ENCODE measurements around the gene CCDC126. TPM values are rescaled to one million over a fixed set of nuclear protein-coding genes. Genes with fewer than 3 reads are reported as not detected.
"Not testable (repeated sequence)": the region's sequence is repeated elsewhere in the genome, so short reads cannot be mapped to it uniquely, and the experiment has no call there.

CCDC126 gene, protein sequence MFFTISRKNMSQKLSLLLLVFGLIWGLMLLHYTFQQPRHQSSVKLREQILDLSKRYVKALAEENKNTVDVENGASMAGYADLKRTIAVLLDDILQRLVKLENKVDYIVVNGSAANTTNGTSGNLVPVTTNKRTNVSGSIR
- 17.8 TPM for polyA plus RNA-seq (ENCODE audit: insufficient read length)
- long read RNA-seq, donor 1, partial matches to known transcripts, result 7 of 15 reads
- long read RNA-seq, donor 1, other reads (novel, unspliced or antisense), result 0 of 15 reads
- long read RNA-seq, donor 2, partial matches to known transcripts, result 0 of 5 reads
- long read RNA-seq, donor 2, other reads (novel, unspliced or antisense), result 0 of 5 reads
- long read RNA-seq, donor 3, partial matches to known transcripts, result 0 of 4 reads
- long read RNA-seq, donor 3, other reads (novel, unspliced or antisense), result 0 of 4 reads
- long read RNA-seq, donor 4, result 0 reads
- long read RNA-seq, donor 5, partial matches to known transcripts, result 6 of 11 reads
- long read RNA-seq, donor 5, other reads (novel, unspliced or antisense), result 0 of 11 reads
- long read RNA-seq, donor 6, partial matches to known transcripts, result 0 of 3 reads
- long read RNA-seq, donor 6, other reads (novel, unspliced or antisense), result 0 of 3 reads
- long read RNA-seq, donor 7, transcript CCDC126-201 (4 exons, 2,473 nt), result major isoform, 6 of 16 reads
- long read RNA-seq, donor 7, partial matches to known transcripts, result 6 of 16 reads
- long read RNA-seq, donor 7, other reads (novel, unspliced or antisense), result 0 of 16 reads
- long read RNA-seq, donor 8, partial matches to known transcripts, result 7 of 10 reads
- long read RNA-seq, donor 8, other reads (novel, unspliced or antisense), result 0 of 10 reads

DNA sequence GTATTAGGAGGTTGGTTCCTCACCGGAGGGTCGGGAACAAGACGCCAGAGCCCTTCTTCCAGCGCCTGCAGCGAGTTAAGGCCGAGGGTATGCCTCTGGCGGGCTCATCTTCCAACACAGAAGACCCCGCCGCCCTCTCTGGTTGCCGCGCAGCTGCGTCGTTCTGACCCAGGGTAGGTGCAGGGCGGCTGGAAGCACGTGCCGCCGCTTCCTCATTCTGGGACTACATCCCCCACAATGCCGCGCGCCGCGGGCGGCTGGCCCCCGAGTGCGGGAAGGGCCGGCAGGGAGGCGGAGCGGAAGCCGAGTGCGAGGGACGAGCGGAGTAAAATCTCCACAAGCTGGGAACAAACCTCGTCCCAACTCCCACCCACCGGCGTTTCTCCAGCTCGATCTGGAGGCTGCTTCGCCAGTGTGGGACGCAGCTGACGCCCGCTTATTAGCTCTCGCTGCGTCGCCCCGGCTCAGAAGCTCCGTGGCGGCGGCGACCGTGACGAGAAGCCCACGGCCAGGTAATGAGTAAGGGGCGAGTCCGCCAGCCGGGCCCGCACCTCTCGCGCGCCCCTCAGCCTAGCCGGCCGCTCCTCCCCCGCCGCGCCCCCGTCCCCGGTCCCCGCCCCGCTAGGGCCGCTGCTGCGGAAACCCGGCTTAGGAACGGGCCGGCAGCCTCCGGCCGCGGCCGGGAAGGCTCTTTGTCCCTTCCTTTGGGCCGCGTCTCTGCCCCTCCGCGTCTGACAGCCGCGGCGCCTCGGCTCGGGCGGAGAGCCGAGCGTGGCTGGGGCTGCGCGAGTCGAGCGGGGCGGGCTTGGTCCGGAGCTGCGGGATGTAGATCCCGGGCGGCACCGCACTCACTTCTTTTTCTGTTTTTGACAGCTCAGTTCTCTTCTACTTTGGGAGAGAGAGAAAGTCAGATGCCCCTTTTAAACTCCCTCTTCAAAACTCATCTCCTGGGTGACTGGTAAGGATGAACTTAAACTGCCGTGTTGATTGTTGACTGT is at the start of gene CCDC126:
TSS of gene CCDC126 (plus strand) at position 289 of the 998 bp plus-strand sequence. CDS start 13,934 bp downstream, outside the sequence.
- peak; percentile 93 for DNase-seq

DNA sequence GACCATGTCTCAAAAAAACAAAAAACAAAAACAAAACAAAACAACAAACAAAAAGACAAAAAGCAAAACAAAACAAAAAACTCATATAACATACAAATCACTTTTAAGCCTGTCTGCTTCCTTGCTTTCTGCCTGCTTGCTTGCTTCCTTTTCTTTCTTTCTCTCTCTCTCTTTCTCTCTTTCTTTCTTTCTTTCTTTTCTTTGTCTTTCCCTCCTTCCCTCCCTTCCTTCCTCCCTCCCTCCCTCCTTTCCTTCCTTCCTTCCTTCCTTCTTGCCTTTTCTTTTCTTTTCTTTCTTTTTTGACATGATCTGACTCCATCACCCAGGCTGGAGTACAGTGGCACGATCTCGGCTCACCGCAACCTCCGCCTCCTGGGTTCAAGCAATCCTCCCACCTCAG is 49.5 kb upstream of the CCDC126 start:
- no peak for DNase-seq

DNA sequence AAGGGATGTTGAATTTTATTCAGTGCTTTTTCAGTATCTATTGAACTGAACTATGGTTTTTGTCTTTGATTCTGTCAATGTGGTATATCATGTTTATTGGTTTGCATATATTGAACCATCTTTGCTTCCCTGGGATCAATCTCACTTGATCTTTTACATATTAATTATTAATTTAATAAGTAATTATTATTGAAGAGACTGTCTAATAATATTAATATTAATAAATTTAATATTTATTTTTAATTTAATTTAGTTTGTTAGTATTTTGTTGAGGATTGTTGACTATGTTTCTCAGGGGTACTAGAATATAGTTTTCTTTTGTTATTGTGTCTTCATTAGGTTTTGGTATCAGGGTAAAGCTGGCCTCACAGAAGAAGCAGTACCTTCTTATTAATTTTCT is 38.9 kb upstream of the CCDC126 start:
- DNase-seq, result no peak

DNA sequence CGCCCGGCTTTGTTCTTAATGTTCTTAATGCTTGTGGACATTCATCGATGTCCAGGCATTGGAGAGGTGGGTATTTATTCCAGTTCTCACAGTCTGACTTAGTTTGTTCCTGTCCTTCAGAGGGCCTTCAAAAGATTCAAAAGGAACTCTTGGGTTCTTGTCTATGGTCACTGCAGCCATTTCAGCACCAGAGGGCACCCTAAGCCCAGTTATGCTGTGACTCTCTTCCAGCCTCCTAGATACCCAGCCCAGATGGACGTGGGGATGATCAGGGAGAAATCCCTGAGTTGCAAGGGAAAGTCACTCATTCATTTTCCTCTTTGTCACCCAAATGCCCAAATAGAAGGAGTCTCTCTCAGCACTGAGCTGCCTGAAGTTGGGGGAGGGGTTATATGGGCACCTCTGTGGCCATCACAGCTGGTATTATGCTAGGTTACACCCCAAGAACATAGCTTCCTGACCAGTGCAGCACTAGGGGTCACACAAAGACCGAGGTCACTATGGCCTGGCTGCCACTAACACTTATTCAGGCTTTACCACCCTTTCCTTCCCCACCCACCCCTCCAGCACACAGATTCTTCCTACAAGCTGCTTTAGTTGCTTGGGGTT is 26.5 kb upstream of the CCDC126 start:
- DNase-seq, result peak; percentile 73

DNA sequence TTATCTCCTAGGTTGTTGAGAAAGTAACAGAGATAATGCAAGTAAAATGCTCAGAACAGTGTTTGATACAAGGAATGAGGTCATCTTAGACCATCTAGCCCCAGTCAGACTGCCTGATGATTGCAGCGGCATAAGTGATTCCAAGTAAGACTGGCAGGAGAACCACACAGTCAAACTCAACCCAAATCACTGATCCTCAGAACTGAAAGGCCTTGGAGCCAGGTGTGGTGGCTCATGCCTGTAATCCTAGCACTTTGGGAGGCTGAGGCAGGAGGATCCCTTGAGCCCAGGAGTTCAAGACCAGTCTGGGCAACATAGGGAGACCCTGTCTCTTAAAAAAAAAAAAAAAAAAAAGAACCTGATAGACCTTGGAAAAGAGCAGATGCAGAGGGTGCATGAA is 15.2 kb upstream of the CCDC126 start:
- DNase-seq, result not testable (repeated sequence)

DNA sequence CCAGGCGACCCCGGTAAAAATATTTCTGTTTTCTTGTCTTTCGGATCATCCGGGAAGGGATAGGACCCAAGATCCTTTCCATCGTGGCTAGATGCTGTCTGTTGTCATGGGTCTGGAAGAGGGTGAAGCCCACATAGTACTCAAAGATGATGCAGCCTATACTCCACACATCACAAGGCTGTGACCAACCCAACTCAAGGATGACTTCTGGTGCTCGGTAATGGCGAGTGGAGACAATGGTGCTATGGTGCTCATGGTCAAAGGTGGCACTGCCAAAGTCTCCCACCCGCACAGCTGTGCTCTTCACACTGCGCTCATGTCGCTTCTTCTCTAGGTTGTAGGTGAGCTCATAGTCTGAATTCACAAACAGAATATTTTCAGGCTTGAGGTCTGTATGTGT is 11.9 kb upstream of the CCDC126 start:
- DNase-seq, result not testable (repeated sequence)

DNA sequence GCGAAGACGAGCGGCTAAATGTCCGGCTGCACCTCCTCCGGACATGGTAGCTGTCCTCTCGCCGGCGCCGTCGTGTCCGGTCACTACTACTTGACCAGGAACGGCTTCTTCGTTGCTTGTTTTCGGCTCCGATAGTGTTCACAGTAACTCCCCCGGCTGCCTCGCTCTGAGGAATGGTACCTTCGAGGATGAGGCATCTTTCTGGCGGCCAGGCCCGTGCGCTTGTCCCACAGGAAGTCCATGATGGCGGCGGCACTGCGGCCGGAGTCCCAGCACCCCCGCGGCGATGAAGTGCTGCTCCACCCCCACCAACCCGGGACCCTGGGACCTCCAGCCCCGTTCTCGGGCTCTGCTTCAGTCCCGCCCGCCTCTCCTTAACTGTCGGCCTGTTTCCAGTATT is 11.0 kb upstream of the CCDC126 start:
- DNase-seq, result no peak

DNA sequence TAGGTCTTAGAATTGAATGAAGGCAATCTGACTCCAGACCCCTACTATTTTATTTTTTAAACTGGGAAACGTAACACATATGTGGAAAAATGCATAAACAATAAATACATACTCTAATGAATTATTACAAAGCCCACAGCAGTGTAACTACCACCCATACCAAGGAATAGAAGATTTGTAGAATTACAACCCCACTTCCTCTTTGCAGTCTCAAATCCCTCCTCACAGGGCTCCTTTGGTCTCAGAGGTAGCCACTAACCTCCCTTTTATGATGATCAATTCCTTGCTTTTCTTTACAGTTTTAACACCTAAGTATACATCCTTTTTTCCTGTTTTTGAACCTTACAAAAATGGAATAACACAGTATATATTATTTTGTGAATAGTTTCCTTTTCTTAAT is 6.7 kb upstream of the CCDC126 start:
- no peak for DNase-seq

DNA sequence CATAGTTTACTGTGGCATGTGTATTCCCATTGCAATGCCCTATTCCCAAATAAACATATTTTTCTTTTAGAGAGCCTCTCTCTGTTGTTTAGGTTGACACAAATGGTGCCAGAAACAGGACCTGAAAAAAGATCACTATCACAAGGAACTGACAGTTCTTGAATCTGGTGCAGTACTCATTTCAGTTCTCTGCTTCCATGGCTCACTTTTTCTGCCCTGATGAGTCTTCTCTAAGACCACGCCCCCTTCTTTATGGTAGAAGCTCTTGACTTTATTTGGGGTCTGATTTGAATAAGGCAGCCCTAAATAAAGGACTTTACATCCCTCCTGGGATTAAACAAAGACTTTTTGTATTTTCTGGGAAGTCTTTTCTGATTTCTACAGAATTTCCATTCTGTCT is 3.5 kb upstream of the CCDC126 start:
- DNase-seq, result no peak

DNA sequence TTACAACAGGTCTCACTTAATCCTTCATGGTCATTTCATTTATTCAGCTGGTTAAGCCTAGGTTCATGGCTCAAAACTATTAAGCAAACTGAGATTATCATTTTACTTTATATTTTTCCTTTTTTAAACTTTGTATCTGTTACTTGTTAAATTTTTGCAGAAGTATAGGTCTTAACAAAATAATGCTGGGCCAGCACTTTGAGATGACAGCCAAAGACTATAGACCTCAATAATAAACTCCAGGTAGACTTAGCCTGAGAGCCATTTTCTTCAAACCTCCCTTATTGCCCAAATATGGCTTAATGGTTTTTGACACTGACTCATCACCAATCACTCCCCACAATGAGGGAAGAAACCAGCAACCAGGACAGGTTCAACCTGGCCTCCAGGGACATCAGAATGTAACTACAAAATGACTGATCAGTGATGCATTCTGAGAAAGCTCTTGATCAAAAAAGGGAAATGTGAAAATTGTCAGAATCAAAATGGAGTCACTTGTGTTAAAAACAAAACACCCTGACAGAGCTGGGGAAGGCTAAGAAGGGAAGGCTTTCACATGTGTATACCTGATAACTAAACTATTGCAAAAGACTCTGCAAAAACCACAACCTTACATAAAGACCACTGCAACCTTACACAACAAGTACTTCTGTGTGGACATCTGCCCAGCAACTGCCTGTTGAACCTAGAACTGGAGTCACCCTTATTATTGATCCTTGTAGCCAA is 2.1 kb upstream of the CCDC126 start:
- DNase-seq, result no peak

DNA sequence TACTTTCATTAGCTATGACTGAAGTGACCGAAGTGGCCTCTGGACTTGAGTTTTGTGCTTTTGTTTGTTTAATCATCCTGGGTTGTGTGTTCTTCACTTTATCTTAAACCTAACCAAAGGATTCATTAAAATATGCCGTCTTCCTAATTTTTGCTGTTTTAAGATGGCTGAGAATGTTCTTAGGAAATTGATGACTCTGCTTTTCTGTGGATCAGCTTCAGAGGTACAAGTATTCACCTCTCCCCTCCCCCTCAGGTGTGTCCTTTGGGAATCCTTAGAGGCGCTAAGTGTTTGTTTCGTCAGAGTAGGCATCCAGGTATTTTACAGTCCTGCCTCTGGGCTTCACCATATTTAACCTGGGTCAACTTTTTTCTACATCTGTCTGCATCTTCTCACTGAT is 1.1 kb downstream of the CCDC126 start:
- no peak for DNase-seq

DNA sequence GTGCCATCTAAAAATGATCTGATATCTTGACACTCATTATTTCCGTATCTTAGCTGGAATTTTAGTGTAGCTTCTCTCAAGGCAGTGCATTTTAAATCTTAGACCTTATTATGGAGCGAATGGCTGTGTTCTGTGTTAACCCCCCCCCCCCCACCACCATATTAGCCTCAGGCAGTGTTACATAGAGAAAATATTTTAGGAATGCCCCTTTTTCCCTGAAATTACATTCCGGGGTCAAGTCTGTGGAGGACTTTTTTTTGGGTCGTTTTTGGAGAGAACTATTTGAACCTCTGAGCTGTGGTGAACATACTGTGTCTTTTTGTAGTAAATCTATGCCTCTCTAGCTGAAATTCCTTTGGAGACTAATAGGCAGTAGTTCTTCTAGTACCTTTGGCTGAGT is 3.1 kb downstream of the CCDC126 start:
- no peak for DNase-seq

DNA sequence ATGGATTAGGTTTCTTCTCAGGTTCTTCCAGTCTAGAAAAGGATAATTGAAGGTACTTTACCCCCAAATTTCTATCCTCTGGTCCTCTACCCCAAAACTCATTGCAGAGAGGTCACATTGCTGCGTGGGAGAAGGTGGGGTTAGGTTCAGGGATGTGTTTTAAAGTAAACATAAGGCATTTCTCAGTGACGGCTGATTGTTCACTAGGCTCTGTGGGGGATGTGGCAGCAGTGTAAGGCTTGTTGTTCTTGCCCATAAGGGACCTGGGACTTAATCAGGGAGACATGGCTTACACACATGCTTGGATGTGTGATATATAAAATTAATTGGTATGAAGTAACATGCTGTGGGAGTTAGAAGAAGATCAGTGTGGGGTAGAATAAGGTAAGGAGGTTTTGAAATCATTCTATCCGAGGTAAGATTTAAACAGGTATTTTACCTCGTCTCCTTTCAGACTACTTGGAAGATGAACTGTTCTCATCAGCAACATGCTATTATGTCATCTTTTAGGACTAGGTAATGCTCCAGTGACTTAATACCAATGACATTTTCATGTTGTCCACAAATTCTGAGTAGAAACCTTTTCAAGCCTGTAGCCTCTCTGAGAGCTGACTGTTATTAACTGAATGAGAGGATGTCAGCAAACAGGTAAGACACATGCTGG is 6.6 kb downstream of the CCDC126 start:
- no peak for DNase-seq

DNA sequence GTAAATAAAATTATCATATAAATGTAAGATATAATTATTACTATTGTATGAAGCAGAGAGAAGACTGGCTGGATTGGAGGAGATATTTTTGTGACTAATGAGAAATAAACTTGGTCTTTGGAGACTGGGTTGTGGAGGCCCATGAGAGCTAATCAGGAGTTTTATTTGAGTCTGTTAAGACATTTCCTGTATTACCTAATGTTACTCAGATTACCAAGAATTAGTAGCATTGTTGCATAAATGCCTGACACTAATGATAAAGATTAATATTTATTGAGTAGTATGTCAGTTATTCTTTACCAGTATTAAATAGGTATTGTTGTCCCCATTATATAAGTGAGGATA is 7.1 kb downstream of the CCDC126 start:
- no peak for DNase-seq

DNA sequence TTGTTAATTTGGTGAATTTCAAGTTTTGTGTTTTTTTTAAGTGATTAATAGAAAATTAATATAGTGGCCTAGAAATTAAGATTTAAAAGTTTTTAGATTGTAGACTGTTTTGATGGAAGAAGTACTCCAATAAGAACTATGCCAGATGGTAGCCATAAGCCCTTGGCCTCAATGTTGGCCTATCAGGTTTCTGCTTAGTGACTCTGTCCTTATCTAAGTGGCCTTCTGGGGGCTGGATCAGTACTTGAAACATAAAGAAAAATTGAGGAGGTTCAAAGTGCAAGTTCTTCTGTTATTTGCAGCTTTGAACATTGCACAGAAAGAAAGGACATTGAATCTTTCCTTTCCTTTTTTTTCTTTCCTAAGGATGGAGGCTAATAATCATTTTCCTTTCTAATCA is 9.9 kb downstream of the CCDC126 start:
- DNase-seq, result no peak

DNA sequence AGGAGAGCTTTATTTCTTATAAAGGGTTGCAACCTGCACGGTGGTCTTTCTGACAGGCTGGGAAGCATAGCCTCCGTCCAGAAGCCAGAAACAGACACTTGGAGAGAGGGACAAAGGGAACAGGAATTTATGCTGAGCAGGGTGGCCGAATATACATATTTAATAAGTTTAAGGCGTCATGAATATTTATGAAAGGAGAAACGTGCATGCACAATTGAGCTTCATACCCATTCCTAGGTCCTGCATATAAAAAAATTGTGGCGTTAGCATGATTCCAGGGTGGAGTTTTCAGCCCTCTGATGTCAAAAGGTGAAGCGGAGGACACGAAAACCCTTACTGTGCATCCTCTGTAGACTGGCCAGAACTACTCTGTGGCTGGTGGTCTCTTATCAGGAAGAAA is 10.7 kb downstream of the CCDC126 start:
- no peak for DNase-seq

DNA sequence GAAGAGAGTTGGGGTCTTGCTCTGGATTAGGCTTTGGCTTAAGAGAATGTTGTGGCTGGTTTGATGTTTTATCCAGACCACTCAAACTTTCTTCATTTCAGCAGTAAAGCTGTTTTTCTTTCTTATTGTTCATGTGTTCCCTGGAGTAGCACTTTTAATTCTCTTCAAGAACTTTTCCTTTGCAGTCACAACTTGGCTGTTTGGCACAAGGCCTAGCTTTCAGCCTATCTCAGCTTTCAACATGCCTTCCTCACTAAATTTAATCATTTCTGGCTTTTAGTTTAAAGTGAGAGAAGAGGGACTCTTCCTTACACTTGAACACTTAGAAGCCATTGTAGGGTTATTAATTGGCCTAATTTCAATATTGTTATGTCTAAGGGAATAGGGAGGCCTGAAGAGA is 18.1 kb downstream of the CCDC126 start:
- DNase-seq, result no peak

DNA sequence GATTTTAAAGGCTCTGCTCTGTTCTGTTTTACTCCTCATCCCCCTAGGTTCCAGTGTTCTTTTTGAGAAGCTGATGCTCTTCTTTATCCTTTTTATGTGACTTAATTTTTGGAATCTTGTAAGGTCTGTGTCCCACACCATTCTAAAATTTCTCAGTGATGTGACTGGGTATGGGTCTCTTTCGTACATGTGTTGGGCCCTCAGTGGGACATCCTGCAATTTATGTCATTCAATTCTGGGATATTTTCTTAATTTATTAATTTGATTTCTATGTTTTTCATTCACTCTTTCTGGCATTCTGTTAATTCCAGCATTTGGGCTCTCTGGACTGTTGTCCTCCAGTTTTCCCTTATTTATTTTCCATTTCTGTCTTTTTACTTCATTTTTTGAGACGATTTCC is 19.4 kb downstream of the CCDC126 start:
- DNase-seq, result no peak

DNA sequence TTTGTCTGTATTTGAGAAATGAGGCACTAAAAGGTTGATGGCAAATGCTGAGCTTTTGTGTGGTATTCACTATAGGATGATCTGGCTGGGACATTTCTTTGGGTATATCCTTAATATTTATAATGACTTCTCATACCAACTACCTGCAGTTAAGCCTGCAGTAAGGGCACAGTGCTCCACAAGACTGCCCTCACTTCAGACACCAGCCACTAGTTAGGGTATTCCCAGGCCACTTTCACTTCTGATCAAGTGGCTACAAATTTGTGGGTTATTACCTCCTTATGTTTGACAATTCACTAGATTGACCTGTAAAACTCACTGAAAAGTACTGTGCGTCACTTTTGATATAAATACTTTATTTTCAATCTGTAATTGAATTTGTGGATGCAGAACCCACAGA is 20.3 kb downstream of the CCDC126 start:
- DNase-seq, result no peak

DNA sequence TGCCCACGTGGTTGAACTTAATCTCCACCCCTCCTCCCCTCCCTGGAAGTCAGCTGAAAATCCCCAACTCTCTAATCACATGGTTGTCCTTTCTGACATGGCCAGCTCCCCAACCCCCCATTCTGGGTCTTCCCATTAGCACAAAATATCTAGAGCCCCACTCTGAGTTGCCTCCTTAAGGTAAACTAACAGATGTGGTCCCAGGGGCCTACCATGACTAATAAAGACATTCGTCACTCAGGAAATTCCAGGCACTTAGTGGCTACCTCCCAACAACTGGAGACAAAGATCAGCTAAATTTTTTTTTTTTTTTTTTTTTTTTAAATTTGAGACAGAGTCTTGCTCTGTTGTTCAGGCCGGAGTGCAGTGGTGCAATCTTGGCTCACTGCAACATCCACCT is 21.1 kb downstream of the CCDC126 start:
- no peak for DNase-seq

DNA sequence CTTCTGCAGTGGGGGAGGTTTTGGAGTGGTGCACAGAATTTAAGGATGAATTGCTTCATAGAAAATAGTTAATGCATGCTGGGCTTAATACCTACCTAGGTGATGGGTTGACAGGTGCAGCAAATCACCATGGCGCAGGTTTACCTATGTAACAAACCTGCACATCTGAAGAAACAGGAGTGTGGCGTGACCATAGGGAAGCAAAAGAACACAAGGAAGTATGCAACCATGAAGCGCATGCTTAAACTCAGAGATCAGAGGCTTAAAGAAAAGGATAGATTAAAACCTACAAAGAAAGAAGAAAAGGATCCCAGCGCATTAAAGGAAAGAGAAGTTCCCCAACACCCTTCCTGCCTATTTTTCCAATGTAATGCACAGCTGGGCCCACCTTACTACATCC is 22.0 kb downstream of the CCDC126 start:
- DNase-seq, result no peak

Measured in left kidney (tissue), 8 donors.